ENCODE results near the gene RACGAP1. TPM values are rescaled to one million over a fixed set of nuclear protein-coding genes. Genes with fewer than 3 reads are reported as not detected.

RACGAP1 gene
- total RNA-seq, 4 donors from 2014 or later: 20.1 to 44.7 (median 33.6) TPM

DNA sequence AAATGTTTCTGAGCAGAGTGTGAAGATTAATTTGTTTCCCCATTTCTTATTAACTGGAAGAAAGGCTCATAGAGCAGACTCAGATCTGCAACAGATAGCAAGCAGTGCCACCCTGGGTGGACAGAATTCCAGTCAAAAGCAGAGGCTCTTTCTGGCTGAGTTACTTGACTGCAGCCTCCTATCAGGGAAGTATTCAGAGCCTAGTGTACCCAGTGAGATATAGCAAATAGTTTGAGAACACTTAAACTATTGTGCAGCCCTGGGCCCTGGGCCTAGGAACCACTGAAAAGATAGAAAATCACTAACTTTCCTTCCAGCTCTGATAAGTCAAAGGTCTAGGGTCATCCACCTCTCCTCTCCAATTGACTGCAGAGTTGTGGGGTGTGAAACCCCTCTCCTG lies 86.0 kb downstream of the RACGAP1 start:
- TF ChIP-seq, protein P1, sequence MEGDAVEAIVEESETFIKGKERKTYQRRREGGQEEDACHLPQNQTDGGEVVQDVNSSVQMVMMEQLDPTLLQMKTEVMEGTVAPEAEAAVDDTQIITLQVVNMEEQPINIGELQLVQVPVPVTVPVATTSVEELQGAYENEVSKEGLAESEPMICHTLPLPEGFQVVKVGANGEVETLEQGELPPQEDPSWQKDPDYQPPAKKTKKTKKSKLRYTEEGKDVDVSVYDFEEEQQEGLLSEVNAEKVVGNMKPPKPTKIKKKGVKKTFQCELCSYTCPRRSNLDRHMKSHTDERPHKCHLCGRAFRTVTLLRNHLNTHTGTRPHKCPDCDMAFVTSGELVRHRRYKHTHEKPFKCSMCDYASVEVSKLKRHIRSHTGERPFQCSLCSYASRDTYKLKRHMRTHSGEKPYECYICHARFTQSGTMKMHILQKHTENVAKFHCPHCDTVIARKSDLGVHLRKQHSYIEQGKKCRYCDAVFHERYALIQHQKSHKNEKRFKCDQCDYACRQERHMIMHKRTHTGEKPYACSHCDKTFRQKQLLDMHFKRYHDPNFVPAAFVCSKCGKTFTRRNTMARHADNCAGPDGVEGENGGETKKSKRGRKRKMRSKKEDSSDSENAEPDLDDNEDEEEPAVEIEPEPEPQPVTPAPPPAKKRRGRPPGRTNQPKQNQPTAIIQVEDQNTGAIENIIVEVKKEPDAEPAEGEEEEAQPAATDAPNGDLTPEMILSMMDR (IDR thresholded peaks at IDR 0.05): no peak
- TF ChIP-seq POLR2A (IDR thresholded peaks at IDR 0.05): no peak
- intact Hi-C loops (cut with DNase I): no loop called here
- Histone ChIP-seq H3K36me3 (no peaks in the 10 kb centered on the region), H3K27me3 (no peaks in the 10 kb centered on the region), H3K4me3 (no peak overlapping the region), H3K4me1 (peaks cover 22 to 84% (median 46%) of the 10 kb centered on the region in 3 donors), H3K27ac (peak overlapping the region; percentile 42 to 88 (median 84)), H3K9me3 (no peaks in the 10 kb centered on the region)
- DNase-seq: no peak

Other genes with a start within 250 kb of the RACGAP1 start
- gene NCKAP5L, start 197.1 kb downstream of the RACGAP1 start, total RNA-seq: 10 to 100 TPM in 1 of 4 donors, 1 to 10 TPM in 3; 3.2 to 10.5 (median 8.0) TPM
- 1 to 10 TPM; 2.5 to 4.8 (median 3.0) TPM for gene BCDIN3D, start 182.4 kb downstream of the RACGAP1 start, total RNA-seq
- gene FAIM2, start 121.6 kb downstream of the RACGAP1 start, total RNA-seq: 1 to 10 TPM in 1 of 4 donors, under 1 TPM in 3; 0.13 to 2.9 (median 0.23) TPM
- not detected for gene AQP2, start 74.8 kb downstream of the RACGAP1 start, total RNA-seq
- 10 to 100 TPM in 3 of 4 donors, 1 to 10 TPM in 1; 4.7 to 42.2 (median 18.6) TPM for gene AQP5, start 63.6 kb downstream of the RACGAP1 start, total RNA-seq
- not detected for gene AQP6, start 52.5 kb downstream of the RACGAP1 start, total RNA-seq
- 1 to 10 TPM; 1.5 to 5.7 (median 2.6) TPM for gene ASIC1, start 32.1 kb upstream of the RACGAP1 start, total RNA-seq
- 10 to 100 TPM; 34.5 to 67.8 (median 46.5) TPM for gene SMARCD1, start 59.8 kb upstream of the RACGAP1 start, total RNA-seq
- gene GPD1, start 78.5 kb upstream of the RACGAP1 start, total RNA-seq: under 1 TPM in 3 of 4 donors, not detected in 1; 0.38 to 0.53 (median 0.44) TPM
- gene COX14, start 86.7 kb upstream of the RACGAP1 start, total RNA-seq: 10 to 100 TPM; 32.1 to 68.7 (median 53.5) TPM
- gene CERS5, start 141.9 kb upstream of the RACGAP1 start, total RNA-seq: 10 to 100 TPM; 13.0 to 27.5 (median 21.2) TPM